Endothelial cell of umbilical vein (primary cell): ENCODE results near the gene AAGAB. TPM values are rescaled to one million over a fixed set of nuclear protein-coding genes. Genes with fewer than 3 reads are reported as not detected.

Experiments used
- BruUV-seq: library from RNA; stranded (reverse); fragments of 400-500 nt; replicated peaks from 2 replicates; lab custom pipeline; 2021; lab: Mats Ljungman, UMichigan
- CTCF ChIA-PET: fragments of 300-600, 350-600 bp; sonication (Branson Sonifier 250); formaldehyde crosslinking; loops from one replicate; lab custom pipeline; 2021; ENCODE audit warnings: antibody characterized with exemption, inconsistent platforms; lab: Charles Lee
- POLR2A ChIA-PET: fragments of 300-600, 350-600 bp; sonication (Branson Sonifier 250); formaldehyde crosslinking; loops from one replicate; lab custom pipeline; 2021; ENCODE audit warnings: antibody characterized with exemption, inconsistent platforms; lab: Charles Lee
- DNase-seq: peaks from one replicate; pipeline ENCODE4 v3.0.0-alpha.2; 2011; ENCODE audit warnings: low read depth, low spot score
- FAIRE-seq: peaks from 2 replicates; lab custom pipeline; 2011; peaks lifted over from hg19 to GRCh38; lab: Jason Lieb, UNC
- H2AFZ ChIP-seq: 2 replicates; pipeline ENCODE4 v1.6.0; 2012; ENCODE audit warnings: low read depth, low read length, control low read depth, inconsistent platforms
- H3K27ac ChIP-seq: 2 replicates; pipeline ENCODE4 v1.5.1; 2011; ENCODE audit warnings: low read depth, mild to moderate bottlenecking, control low read depth, low read length, moderate library complexity; ENCODE audit not compliant: insufficient read depth
- H3K27me3 ChIP-seq, 2 experiments: 2 replicates each; pipeline versions ENCODE4 v1.6.0 to v1.6.1; 2011; ENCODE audit warnings: low read length in 2 of 2, mixed read lengths in 1 of 2; ENCODE audit not compliant: control insufficient read depth in 2 of 2, insufficient read depth in 2 of 2
- H3K36me3 ChIP-seq, 2 experiments: 2 replicates in 1 of 2; 3 replicates in 1 of 2; pipeline ENCODE4 v1.5.1; 2011; ENCODE audit warnings: low read length in 2 of 2, mild to moderate bottlenecking in 1 of 2, moderate library complexity in 1 of 2; ENCODE audit not compliant: control insufficient read depth in 2 of 2, insufficient read depth in 2 of 2; ENCODE audit errors: extremely low read depth in 1 of 2
- H3K4me1 ChIP-seq: 3 replicates; pipeline ENCODE4 v1.5.1; 2011; ENCODE audit warnings: mild to moderate bottlenecking, low read length; ENCODE audit not compliant: control insufficient read depth, insufficient read depth; ENCODE audit errors: extremely low read depth
- H3K4me2 ChIP-seq: 2 replicates; pipeline ENCODE4 v1.6.1; 2011; ENCODE audit warnings: low read length, control low read depth, mixed read lengths; ENCODE audit not compliant: insufficient read depth
- H3K4me3 ChIP-seq, 3 experiments: fragments of 200-600 bp in 1 of 3; sonication (generic), shearing (Covaris generic) in 1 of 3; replicated peaks in 1 of 3; 2 replicates each; pipeline ENCODE4 v1.5.1; 2011 to 2016; ENCODE audit warnings: control low read depth in 3 of 3, low read length in 3 of 3, mild to moderate bottlenecking in 2 of 3, inconsistent platforms in 1 of 3, low read depth in 1 of 3, moderate library complexity in 1 of 3; ENCODE audit not compliant: insufficient read depth in 1 of 3
- H3K79me2 ChIP-seq: 2 replicates; pipeline ENCODE4 v1.6.0; 2012; ENCODE audit warnings: low read length, inconsistent platforms; ENCODE audit not compliant: control insufficient read depth, insufficient read depth
- H3K9ac ChIP-seq: replicated peaks from 2 replicates; pipeline ENCODE3; 2011; ENCODE audit warnings: low read length, control low read depth; ENCODE audit not compliant: insufficient read depth; ENCODE audit errors: extremely low read depth
- H3K9me1 ChIP-seq: replicated peaks from 3 replicates; pipeline ENCODE4 v1.6.0; 2011; ENCODE audit warnings: mild to moderate bottlenecking, low read length; ENCODE audit not compliant: control insufficient read depth, insufficient read depth; ENCODE audit errors: extremely low read depth
- H3K9me3 ChIP-seq: replicated peaks from 2 replicates; pipeline ENCODE4 v1.5.1; 2012; ENCODE audit warnings: low read length, inconsistent platforms; ENCODE audit not compliant: control insufficient read depth, insufficient read depth
- H4K20me1 ChIP-seq: replicated peaks from 2 replicates; pipeline ENCODE3; 2011; ENCODE audit warnings: mild to moderate bottlenecking, low read length; ENCODE audit not compliant: control insufficient read depth, insufficient read depth; ENCODE audit errors: extremely low read depth
- CTCF ChIP-seq, 2 donors: IDR thresholded peaks; 1 replicate in 1 of 2; 2 replicates in 1 of 2; pipeline ENCODE4 v1.5.1; 2011; ENCODE audit warnings: low read length in 2 of 2, mild to moderate bottlenecking in 2 of 2, moderate library complexity in 2 of 2, control low read depth in 1 of 2, inconsistent platforms in 1 of 2, low read depth in 1 of 2; ENCODE audit not compliant: insufficient read depth in 1 of 2; ENCODE audit errors: extremely low read depth in 1 of 2
- EZH2 ChIP-seq: IDR thresholded peaks from 2 replicates; pipeline ENCODE4 v1.6.1; 2012; ENCODE audit warnings: borderline replicate concordance, low read depth, mild to moderate bottlenecking, moderate library complexity, low read length, inconsistent platforms; ENCODE audit not compliant: severe bottlenecking
- FOS ChIP-seq: IDR thresholded peaks from 2 replicates; pipeline ENCODE4 v1.6.1; 2011; ENCODE audit warnings: mild to moderate bottlenecking, low read length, moderate library complexity, borderline replicate concordance; ENCODE audit not compliant: insufficient read depth
- GATA2 ChIP-seq: IDR thresholded peaks from 2 replicates; pipeline ENCODE4 v1.7.0; 2011; ENCODE audit warnings: low read depth, mild to moderate bottlenecking, moderate library complexity, mixed read lengths, low read length; ENCODE audit not compliant: insufficient read length, insufficient read depth
- JUN ChIP-seq: IDR thresholded peaks from 2 replicates; pipeline ENCODE4 v1.6.1; 2011; ENCODE audit warnings: borderline replicate concordance, low read depth; ENCODE audit not compliant: insufficient read length, insufficient read depth
- MYC ChIP-seq: IDR thresholded peaks from one replicate; pipeline ENCODE4 v1.6.1; 2011; ENCODE audit warnings: mild to moderate bottlenecking, low read depth, low read length
- POLR2A ChIP-seq: IDR thresholded peaks from 2 replicates; pipeline ENCODE4 v1.6.1; 2012; ENCODE audit warnings: low read depth, mild to moderate bottlenecking, control low read depth, low read length
- POLR2AphosphoS5 ChIP-seq: IDR thresholded peaks from 2 replicates; pipeline ENCODE4 v1.6.1; 2012; ENCODE audit warnings: low read depth, mild to moderate bottlenecking, control low read depth, low read length, moderate library complexity; ENCODE audit not compliant: insufficient read depth
- dilution Hi-C: fragments of 300-500 bp; cut with MboI; formaldehyde crosslinking; loops from one replicate; pipeline ENCODE4 v1.15.0; 2019; ENCODE audit warnings: low sequenced_read_pairs; ENCODE audit not compliant: extremely low pct_ligation_motif_present
- intact Hi-C: fragments of 100-400 bp; cut with micrococcal nuclease; formaldehyde crosslinking; loops from one replicate; pipeline ENCODE4 v1.10.0; 2022
- polyA plus RNA-seq, 4 experiments: library from polyadenylated mRNA; depleted of rRNA in 3 of 4; stranded (reverse) in 3 of 4; unstranded in 1 of 4; fragments of >200 nt; gene quantifications; 2 replicates each; pipeline versions ENCODE4 v1.2.1 to v1.2.3, GENCODE V29; 2011 to 2012; ENCODE audit warnings: missing spikeins in 1 of 4
- total RNA-seq: library from RNA; stranded (reverse); gene quantifications from 2 replicates; pipeline ENCODE4 v1.2.3, GENCODE V29; 2021

AAGAB gene
- total and polyA plus RNA-seq, 2 donors (not counting 3 experiments of a cell fraction or from before 2014, with no cell fraction given) = 21.2 to 42.6 TPM

DNA sequence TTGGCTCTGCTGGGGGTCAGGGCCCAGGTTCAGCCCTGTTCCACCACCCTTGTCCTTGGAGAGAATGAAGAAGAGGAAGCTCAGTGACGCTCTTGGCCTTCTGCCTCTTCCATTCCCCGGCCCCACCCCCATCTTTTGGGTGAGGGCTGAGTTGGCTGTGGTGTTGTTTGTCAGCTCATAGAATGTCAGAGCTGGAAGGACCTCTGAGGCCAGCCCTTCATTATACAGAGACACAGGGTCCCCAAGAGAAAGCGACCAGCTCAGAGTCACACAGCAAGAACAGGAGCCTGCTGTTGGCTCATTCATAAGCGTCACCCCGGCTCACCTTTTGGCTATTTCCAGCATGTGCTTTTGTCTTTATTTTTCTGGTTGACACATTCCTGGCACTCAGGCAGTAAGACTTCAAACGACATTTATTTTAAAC, 68.2 kb downstream of the AAGAB start:
- no peaks in the 10 kb centered on the region for H3K4me1 ChIP-seq
- dilution Hi-C loops = no loop called here

More for the DNA sequence above, 68.2 kb downstream of the AAGAB start:
- Histone ChIP-seq H3K9me3 (no peaks in the 10 kb centered on the region), H2AFZ (no peak overlapping the region), H3K27ac (no peak overlapping the region), H3K36me3 (peaks cover 36 to 44% of the 10 kb centered on the region in 2 experiments), H3K9ac (no peak overlapping the region), H4K20me1 (no peaks in the 10 kb centered on the region), H3K27me3 (no peaks in the 10 kb centered on the region), H3K4me3 (no peak overlapping the region), H3K9me1 (no peaks in the 10 kb centered on the region), H3K79me2 (peaks cover 6% of the 10 kb centered on the region), H3K4me2 (no peak overlapping the region)
- TF ChIP-seq JUN (no peak), GATA2 (no peak), POLR2AphosphoS5 (no peak), POLR2A (no peak), CTCF (IDR thresholded peaks at IDR 0.05; ENCODE audit: extremely low read depth in 1 of 2, insufficient read depth in 1 of 2, low read depth in 1 of 2, low read length in 2 of 2) (no peak), MYC (no peak), FOS (no peak), EZH2 (no peak)
- FAIRE-seq = no peak
- BruUV-seq = no TSS peak
- POLR2A ChIA-PET = no interaction called here
- CTCF ChIA-PET = interaction anchor here (2.8 kb wide), 1 partner anchor 240 kb away, joined by 14 read pairs; no protein-coding TSS in a partner anchor
- intact Hi-C loops = no loop called here
- no peak for DNase-seq
